NCI-H1105 (cell line): ENCODE data around the gene HIVEP1.

Source experiments
- DNase-seq: peaks from one replicate; lab custom pipeline; 2025; lab: John Stamatoyannopoulos, UW

HIVEP1 gene

DNA sequence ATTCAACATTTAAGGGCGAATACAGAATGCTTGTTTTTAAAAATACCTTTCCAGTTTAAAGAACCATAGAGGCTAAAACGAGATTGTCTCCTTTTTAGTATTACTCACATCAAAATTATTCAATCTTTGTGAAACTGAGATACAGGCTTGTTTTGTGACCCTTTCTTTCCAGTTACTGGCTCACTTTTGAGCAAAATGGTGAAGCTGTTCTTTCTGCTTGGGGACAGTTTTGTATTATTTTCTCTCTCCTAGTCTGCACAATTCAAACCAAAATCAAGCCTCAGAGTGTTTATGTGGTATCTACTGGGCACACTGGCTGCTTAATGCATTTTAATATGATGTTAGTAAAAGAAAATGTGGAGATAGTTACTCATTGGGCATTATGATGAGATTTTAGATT, 36.5 kb downstream of the HIVEP1 start:
- DNase-seq = no peak

DNA sequence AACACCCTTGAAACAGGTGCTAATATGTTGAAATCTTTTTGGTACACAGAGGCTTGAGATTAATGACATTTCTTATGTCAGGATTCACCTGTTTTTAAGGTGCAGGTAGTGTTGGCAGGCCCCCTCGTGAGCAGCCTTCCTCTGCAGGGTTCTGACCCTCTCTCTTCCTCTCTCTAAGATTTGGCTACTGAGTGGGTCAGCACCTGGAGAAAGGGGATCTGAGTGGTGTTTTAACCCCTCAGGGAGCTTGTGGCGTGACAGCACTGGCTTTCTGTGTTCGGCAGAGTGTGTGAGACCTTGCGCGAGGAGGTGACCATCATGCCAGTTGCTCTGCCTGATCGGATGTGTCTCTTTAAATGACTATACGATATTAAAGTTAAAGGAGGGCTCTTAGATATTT, 37.1 kb downstream of the HIVEP1 start:
- no peak for DNase-seq

GRCh38 chr6:12051861-12052368, 39.8 kb downstream of the HIVEP1 start:
- DNase-seq = no peak

DNA sequence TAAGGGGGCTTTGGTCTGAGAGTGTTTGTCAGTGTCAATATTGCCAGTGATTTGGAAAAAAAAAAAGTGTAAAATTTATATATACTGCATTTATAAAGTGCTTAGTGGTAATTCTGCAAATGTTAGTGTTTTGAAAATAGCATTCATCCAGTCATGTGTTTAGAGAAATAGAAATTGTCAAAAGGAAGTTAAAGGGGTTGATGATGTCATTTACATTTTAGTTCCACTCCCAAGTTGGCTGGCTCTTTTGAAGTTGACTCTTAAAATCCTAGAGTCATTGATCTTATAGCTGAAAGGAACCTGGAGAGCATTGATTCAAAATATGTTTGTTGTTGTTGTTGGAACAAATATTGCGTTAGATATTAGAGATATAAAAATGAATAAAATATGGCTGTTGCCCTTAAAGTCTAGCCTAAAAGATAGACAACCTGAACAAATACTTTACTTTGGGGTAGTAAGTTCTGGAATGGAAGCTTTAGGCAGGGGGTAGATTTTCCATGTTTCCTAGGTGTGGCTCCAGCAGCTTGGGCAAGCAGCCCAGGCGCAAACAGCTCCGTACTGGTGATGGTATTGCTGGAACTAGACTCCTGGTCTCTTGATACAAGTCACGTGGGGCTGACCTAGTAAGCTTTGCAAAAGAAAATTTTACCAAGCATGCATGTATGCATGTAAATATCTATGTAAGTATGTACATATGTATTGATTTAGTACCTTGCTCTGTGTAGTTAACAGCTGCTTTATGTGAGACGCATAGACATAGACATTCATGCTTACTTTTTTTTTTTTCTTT, 46.3 kb downstream of the HIVEP1 start:
- DNase-seq = no peak

GRCh38 chr6:12060780-12061609, 48.9 kb downstream of the HIVEP1 start:
- no peak for DNase-seq

DNA sequence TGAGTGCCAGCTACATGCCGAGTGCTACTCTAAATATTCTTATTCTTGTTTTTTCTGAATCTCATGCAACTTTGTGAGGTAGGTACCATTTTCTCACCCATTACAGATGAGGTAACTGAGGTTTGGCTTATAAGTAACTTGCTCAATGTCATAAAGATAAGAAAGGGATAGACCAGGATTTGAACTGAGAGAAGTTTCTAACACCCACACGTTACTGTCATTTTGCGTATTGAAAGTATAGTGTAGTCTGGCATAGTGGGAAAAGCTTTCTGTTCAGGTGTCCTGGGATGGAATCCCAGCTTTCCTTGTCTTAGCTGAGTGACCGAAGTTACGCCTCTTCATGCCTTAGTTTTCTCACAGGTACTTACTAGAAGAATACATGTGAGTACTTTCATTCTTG, 50.5 kb downstream of the HIVEP1 start:
- no peak for DNase-seq

- no peak for DNase-seq
Observed at GRCh38 chr6:12064131-12064530, 52.0 kb downstream of the HIVEP1 start.

GRCh38 chr6:12064538-12065071, 52.5 kb downstream of the HIVEP1 start:
- DNase-seq = no peak

GRCh38 chr6:12065321-12066140, 53.4 kb downstream of the HIVEP1 start:
- no peak for DNase-seq

DNA sequence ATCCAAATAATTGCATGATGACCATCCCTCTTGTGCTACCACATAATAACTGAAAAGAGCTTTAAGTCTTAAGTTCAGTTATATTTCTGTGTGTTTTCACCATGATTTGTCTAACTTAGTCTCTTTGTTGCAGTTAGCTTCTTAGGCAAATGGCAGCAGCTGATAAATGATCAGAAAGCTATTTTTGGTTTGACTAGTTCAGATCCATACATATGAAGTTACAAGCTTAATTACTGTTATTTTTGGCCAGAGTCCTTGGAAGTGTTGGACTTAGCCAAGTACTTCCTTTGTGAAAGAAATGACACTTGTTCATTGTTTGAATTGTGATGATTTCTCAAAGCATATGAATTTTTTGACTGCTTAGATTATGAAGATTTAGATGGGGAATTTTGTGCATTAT, 54.2 kb downstream of the HIVEP1 start:
- DNase-seq = no peak

DNA sequence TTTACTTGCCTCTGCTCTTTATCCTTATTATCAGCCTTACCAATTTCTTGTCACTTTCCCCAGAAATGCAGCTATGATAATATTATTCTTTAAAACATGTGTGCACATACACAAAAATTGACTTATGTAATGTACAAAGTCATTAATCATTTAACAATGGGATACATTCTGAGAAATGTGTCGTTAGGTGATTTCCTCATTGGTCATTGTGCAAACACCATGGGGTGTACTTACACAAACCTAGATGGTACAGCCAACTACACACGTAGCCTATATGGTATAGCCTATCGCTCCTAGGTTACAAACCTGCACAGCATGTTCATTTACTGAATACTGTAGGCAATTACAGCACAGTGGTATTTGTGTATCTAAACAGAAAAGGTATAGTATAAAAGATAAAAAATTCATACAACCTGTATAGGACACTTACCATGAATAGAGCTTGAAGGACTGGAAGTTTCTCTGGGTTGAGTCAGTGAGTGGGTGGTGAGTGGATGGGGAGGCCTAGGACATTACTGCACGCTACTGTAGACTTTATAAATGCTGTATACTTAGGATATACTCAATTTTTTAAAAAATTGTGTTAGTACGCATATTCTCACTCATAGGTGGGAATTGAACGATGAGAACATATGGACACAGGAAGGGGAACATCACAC, 56.9 kb downstream of the HIVEP1 start:
- DNase-seq = no peak

- no peak for DNase-seq
Observed at GRCh38 chr6:12069891-12070529, 57.9 kb downstream of the HIVEP1 start.

DNA sequence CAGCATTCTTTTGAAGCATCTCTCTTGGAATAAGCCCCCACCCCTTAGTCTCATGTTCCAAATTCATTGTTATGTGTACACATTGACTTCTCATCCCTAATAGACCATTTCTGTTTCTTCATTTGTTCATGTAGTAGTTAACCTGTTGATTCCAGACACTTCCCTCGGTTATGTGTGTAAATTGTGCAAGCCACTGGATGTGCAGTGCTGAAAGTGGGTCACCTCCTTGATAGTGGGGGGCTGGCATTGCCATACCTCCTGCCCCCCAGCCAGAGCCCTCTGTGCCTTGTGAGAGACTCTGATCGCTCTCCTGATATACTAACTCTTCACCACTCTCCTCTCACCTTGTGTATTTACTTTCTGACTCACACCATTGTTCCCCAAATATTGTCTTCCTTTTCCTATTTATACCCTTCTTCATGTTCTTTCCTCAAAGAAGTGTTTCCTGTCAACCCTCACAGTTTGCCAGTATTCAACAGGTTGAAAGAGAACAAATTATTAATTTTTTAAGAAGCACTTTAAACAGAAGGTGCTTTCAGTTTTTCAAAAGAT, 59.0 kb downstream of the HIVEP1 start:
- no peak for DNase-seq

DNA sequence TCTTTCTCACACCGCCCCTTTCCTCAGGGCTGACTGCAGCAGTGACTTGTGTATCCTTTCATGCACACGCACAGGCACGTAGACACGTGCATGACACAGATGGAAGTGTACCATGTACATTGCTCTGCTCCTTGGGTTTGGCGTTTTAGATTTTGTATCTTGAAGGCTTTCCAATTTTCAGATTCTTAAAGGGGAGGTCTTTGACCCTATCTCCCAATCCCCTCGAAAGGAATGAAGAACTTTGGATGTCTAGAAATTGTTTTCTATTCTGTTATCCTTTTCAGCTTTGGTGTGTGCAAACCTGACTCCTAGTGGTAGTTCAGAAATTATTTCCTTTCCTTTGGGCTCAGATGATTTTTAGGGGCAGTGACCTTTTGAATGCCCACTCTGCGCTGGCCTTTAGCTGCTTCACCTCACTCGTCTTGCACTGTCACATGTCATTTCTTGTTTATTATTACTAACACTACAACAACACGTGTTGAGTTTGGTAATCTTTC, 63.0 kb downstream of the HIVEP1 start:
- DNase-seq = no peak

GRCh38 chr6:12077021-12077710, 65.1 kb downstream of the HIVEP1 start:
- DNase-seq = no peak

DNA sequence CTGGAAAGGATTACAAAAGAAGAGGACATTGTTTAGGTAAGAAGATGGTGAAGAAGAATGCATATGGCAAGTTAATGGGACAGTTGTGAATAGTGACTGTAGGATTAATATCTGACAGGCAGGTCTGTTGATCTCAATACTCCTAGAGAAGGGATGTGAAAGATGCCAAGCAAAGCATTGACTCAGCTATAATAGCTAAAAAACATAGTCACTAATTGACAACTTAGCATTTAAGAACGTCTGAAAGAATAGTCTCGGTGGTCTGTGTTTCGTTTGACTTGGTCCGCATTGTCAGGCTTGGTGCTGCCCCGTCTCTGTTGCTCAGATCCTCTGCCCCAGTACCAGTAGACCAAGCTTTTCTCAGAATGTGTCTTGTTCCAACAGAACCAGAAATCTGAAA, 65.9 kb downstream of the HIVEP1 start:
- DNase-seq = no peak

- no peak for DNase-seq
Observed at GRCh38 chr6:12081771-12082170, 69.7 kb downstream of the HIVEP1 start.

DNA sequence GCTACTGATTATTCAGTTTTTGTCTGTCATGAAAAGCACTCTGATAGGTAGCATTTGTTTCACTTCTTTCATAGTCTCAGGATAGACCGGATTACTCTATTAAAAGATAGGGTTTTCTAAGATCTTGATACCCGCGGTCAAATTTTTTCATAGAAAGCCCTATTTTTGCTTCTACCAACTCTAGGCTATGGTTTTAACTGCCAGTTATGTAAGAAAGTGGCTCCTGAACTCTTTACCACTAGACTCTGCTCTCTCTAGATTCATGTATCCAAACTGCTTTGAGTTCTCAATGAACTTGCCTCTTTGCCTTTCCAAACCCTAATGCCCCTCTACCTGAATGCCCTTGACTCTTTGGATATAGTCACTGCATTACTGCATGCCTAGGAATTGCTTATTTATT, 70.3 kb downstream of the HIVEP1 start:
- no peak for DNase-seq

- DNase-seq = no peak
Observed at GRCh38 chr6:12083302-12083701, 71.2 kb downstream of the HIVEP1 start.

- no peak for DNase-seq
Observed at GRCh38 chr6:12083763-12084162, 71.7 kb downstream of the HIVEP1 start.
